ENCODE results near the gene COL6A1.

The COL6A1 gene

GRCh38 chr21:46011267-46011967 is 29.8 kb downstream of the COL6A1 start:
- H3K27ac ChIP-seq = no peak overlapping the region
- no peak for TF ChIP-seq ZFX (IDR thresholded peaks at IDR 0.05; ENCODE audit: borderline replicate concordance)
- no peak for TF ChIP-seq CTCF (IDR thresholded peaks at IDR 0.05)

GRCh38 chr21:46012154-46012553 is 30.6 kb downstream of the COL6A1 start:
- TF ChIP-seq CTCF (IDR thresholded peaks at IDR 0.05) = no peak
- TF ChIP-seq ZFX (IDR thresholded peaks at IDR 0.05; ENCODE audit: borderline replicate concordance) = no peak
- H3K27ac ChIP-seq = no peak overlapping the region

- TF ChIP-seq CTCF (IDR thresholded peaks at IDR 0.05) (no peak), ZFX (IDR thresholded peaks at IDR 0.05; ENCODE audit: borderline replicate concordance) (no peak)
- H3K27ac ChIP-seq = no peak overlapping the region
These were observed 33.3 kb downstream of the COL6A1 start for GRCh38 chr21:46014828-46015227.

GRCh38 chr21:46017148-46017547 is 35.6 kb downstream of the COL6A1 start:
- no peak overlapping the region for H3K27ac ChIP-seq
- TF ChIP-seq ZFX (IDR thresholded peaks at IDR 0.05; ENCODE audit: borderline replicate concordance) (no peak), CTCF (IDR thresholded peaks at IDR 0.05) (no peak)

- H3K27ac ChIP-seq = no peak overlapping the region
These were observed 36.1 kb downstream of the COL6A1 start for GRCh38 chr21:46017695-46018094.

GRCh38 chr21:46018615-46019014 is 37.0 kb downstream of the COL6A1 start:
- TF ChIP-seq CTCF (IDR thresholded peaks at IDR 0.05) (no peak), ZFX (IDR thresholded peaks at IDR 0.05; ENCODE audit: borderline replicate concordance) (no peak)
- H3K27ac ChIP-seq = no peak overlapping the region

More at GRCh38 chr21:46017695-46018094, 36.1 kb downstream of the COL6A1 start:
- TF ChIP-seq CTCF (IDR thresholded peaks at IDR 0.05) = no peak
- TF ChIP-seq ZFX (IDR thresholded peaks at IDR 0.05; ENCODE audit: borderline replicate concordance) = no peak

GRCh38 chr21:46020581-46020980 is 39.0 kb downstream of the COL6A1 start:
- H3K27ac ChIP-seq = no peak overlapping the region
- TF ChIP-seq ZFX (IDR thresholded peaks at IDR 0.05; ENCODE audit: borderline replicate concordance) (no peak), CTCF (IDR thresholded peaks at IDR 0.05) (no peak)

Data from 22Rv1 (cell line).